ENCODE data around the gene ATF5.

The ATF5 gene

GRCh38 chr19:49952479-49952836 lies 23.5 kb downstream of the ATF5 start:
- no peaks in the 10 kb centered on the region for H3K36me3 ChIP-seq (ENCODE audit: low read depth)
- no peak overlapping the region for H3K4me3 ChIP-seq (ENCODE audit: severe bottlenecking)
- peaks cover 3% of the 10 kb centered on the region for H3K9me3 ChIP-seq (ENCODE audit: severe bottlenecking)
- H3K27me3 ChIP-seq (ENCODE audit: insufficient read depth, poor library complexity, severe bottlenecking) = peaks cover 3% of the 10 kb centered on the region
- DNase-seq (ENCODE audit: low spot score) = no peak
- no peaks in the 10 kb centered on the region for H3K4me1 ChIP-seq (ENCODE audit: insufficient read depth, poor library complexity, severe bottlenecking)
- ATAC-seq (ENCODE audit: low read depth) = no peak
- no peak for TF ChIP-seq CTCF (IDR thresholded peaks at IDR 0.05; ENCODE audit: poor library complexity, severe bottlenecking)
- H3K27ac ChIP-seq (ENCODE audit: poor library complexity, severe bottlenecking) = no peak overlapping the region

GRCh38 chr19:49952906-49953305 lies 23.9 kb downstream of the ATF5 start:
- peaks cover 3% of the 10 kb centered on the region for H3K27me3 ChIP-seq (ENCODE audit: insufficient read depth, poor library complexity, severe bottlenecking)
- peaks cover 3% of the 10 kb centered on the region for H3K9me3 ChIP-seq (ENCODE audit: severe bottlenecking)
- DNase-seq (ENCODE audit: low spot score) = no peak
- no peak overlapping the region for H3K27ac ChIP-seq (ENCODE audit: poor library complexity, severe bottlenecking)
- no peak overlapping the region for H3K4me3 ChIP-seq (ENCODE audit: severe bottlenecking)
- TF ChIP-seq CTCF (IDR thresholded peaks at IDR 0.05; ENCODE audit: poor library complexity, severe bottlenecking) = no peak
- ATAC-seq (ENCODE audit: low read depth) = no peak
- no peaks in the 10 kb centered on the region for H3K4me1 ChIP-seq (ENCODE audit: insufficient read depth, poor library complexity, severe bottlenecking)
- H3K36me3 ChIP-seq (ENCODE audit: low read depth) = no peaks in the 10 kb centered on the region

- Histone ChIP-seq H3K9me3 (ENCODE audit: severe bottlenecking) (peaks cover 3% of the 10 kb centered on the region), H3K4me1 (ENCODE audit: insufficient read depth, poor library complexity, severe bottlenecking) (no peaks in the 10 kb centered on the region), H3K4me3 (ENCODE audit: severe bottlenecking) (no peak overlapping the region), H3K27ac (ENCODE audit: poor library complexity, severe bottlenecking) (no peak overlapping the region), H3K36me3 (ENCODE audit: low read depth) (no peaks in the 10 kb centered on the region), H3K27me3 (ENCODE audit: insufficient read depth, poor library complexity, severe bottlenecking) (peaks cover 3% of the 10 kb centered on the region)
- DNase-seq (ENCODE audit: low spot score) (no peak), ATAC-seq (ENCODE audit: low read depth) (no peak)
- no peak for TF ChIP-seq CTCF (IDR thresholded peaks at IDR 0.05; ENCODE audit: poor library complexity, severe bottlenecking)
Observed at GRCh38 chr19:49953416-49953815, 24.4 kb downstream of the ATF5 start.

- Histone ChIP-seq H3K9me3 (ENCODE audit: severe bottlenecking) (peaks cover 3% of the 10 kb centered on the region), H3K4me3 (ENCODE audit: severe bottlenecking) (no peak overlapping the region), H3K27me3 (ENCODE audit: insufficient read depth, poor library complexity, severe bottlenecking) (peaks cover 3% of the 10 kb centered on the region), H3K4me1 (ENCODE audit: insufficient read depth, poor library complexity, severe bottlenecking) (no peaks in the 10 kb centered on the region), H3K27ac (ENCODE audit: poor library complexity, severe bottlenecking) (no peak overlapping the region), H3K36me3 (ENCODE audit: low read depth) (no peaks in the 10 kb centered on the region)
- DNase-seq (ENCODE audit: low spot score) (no peak), ATAC-seq (ENCODE audit: low read depth) (no peak)
- no peak for TF ChIP-seq CTCF (IDR thresholded peaks at IDR 0.05; ENCODE audit: poor library complexity, severe bottlenecking)
Observed at GRCh38 chr19:49954092-49954829, 25.3 kb downstream of the ATF5 start.

GRCh38 chr19:49954933-49955332 lies 25.9 kb downstream of the ATF5 start:
- no peak for DNase-seq (ENCODE audit: low spot score)
- Histone ChIP-seq H3K9me3 (ENCODE audit: severe bottlenecking) (peaks cover 3% of the 10 kb centered on the region), H3K36me3 (ENCODE audit: low read depth) (no peaks in the 10 kb centered on the region), H3K27me3 (ENCODE audit: insufficient read depth, poor library complexity, severe bottlenecking) (peaks cover 3% of the 10 kb centered on the region), H3K27ac (ENCODE audit: poor library complexity, severe bottlenecking) (no peak overlapping the region), H3K4me1 (ENCODE audit: insufficient read depth, poor library complexity, severe bottlenecking) (no peaks in the 10 kb centered on the region), H3K4me3 (ENCODE audit: severe bottlenecking) (no peak overlapping the region)
- no peak for TF ChIP-seq CTCF (IDR thresholded peaks at IDR 0.05; ENCODE audit: poor library complexity, severe bottlenecking)
- no peak for ATAC-seq (ENCODE audit: low read depth)

All from RWPE2 (cell line).